Caco-2 (cell line): ENCODE results near the gene KLHL17. TPM values are rescaled to one million over a fixed set of nuclear protein-coding genes. Genes with fewer than 3 reads are reported as not detected.

Source experiments
- BruUV-seq: library from RNA; stranded (reverse); fragments of 400-500 nt; replicated peaks from 2 replicates; lab custom pipeline; 2021; lab: Mats Ljungman, UMichigan
- CTCF ChIA-PET: fragments of 300-600 bp; sonication (Branson Sonifier 250); formaldehyde crosslinking; loops from one replicate; lab custom pipeline; 2022; ENCODE audit warnings: antibody characterized with exemption; lab: Charles Lee
- POLR2A ChIA-PET: fragments of 300-600 bp; sonication (Branson Sonifier 250); formaldehyde crosslinking; loops from one replicate; lab custom pipeline; 2022; ENCODE audit warnings: antibody characterized with exemption; lab: Charles Lee
- DNase-seq, 2 experiments: peaks; one replicate each; pipeline versions ENCODE4 v3.0.0 to v3.0.0-alpha.2; 2020 to 2022
- H3K27me3 ChIP-seq: replicated peaks from 2 replicates; pipeline ENCODE4 v1.6.0; 2011; ENCODE audit warnings: low read length; ENCODE audit not compliant: control insufficient read depth, insufficient read depth
- H3K36me3 ChIP-seq: 2 replicates; pipeline ENCODE4 v1.5.1; 2011; ENCODE audit warnings: low read length; ENCODE audit not compliant: control insufficient read depth, insufficient read depth
- H3K4me1 ChIP-seq: fragments of 250-450 bp; sonication (Bioruptor Pico); 2 replicates; pipeline ENCODE4 v1.5.1; 2020; ENCODE audit warnings: mild to moderate bottlenecking
- H3K4me3 ChIP-seq: 2 replicates; pipeline ENCODE4 v1.5.1; 2011; ENCODE audit warnings: low read depth, mild to moderate bottlenecking, control low read depth, low read length
- H3K9me3 ChIP-seq: fragments of 250-450 bp; sonication (Bioruptor Pico); 2 replicates; pipeline ENCODE4 v1.5.1; 2020; ENCODE audit warnings: mild to moderate bottlenecking, moderate library complexity
- H3K27ac Mint-ChIP-seq: one replicate; pipeline ENCODE4 v1.8.0; 2022; ENCODE audit warnings: mixed read lengths; ENCODE audit not compliant: unreplicated experiment
- H3K27me3 Mint-ChIP-seq: one replicate; pipeline ENCODE4 v1.8.0; 2022; ENCODE audit warnings: mixed read lengths; ENCODE audit not compliant: insufficient read depth, unreplicated experiment
- H3K36me3 Mint-ChIP-seq: one replicate; pipeline ENCODE4 v1.8.0; 2022; ENCODE audit warnings: mild to moderate bottlenecking, mixed read lengths; ENCODE audit not compliant: insufficient read depth, unreplicated experiment
- H3K4me1 Mint-ChIP-seq: one replicate; pipeline ENCODE4 v1.8.0; 2022; ENCODE audit warnings: low read depth, mixed read lengths; ENCODE audit not compliant: unreplicated experiment
- H3K4me3 Mint-ChIP-seq: one replicate; pipeline ENCODE4 v1.8.0; 2022; ENCODE audit warnings: mild to moderate bottlenecking, moderate library complexity, mixed read lengths; ENCODE audit not compliant: unreplicated experiment
- H3K9me3 Mint-ChIP-seq: one replicate; pipeline ENCODE4 v1.8.0; 2022; ENCODE audit warnings: mixed read lengths; ENCODE audit not compliant: unreplicated experiment
- CTCF ChIP-seq, 2 experiments: fragments of 200-600 bp in 1 of 2; IDR thresholded peaks; 1 replicate in 1 of 2; 2 replicates in 1 of 2; pipeline versions ENCODE4 v1.5.1 to v1.8.0; 2011 to 2022; ENCODE audit warnings: antibody characterized with exemption in 1 of 2, control low read depth in 1 of 2, inconsistent platforms in 1 of 2, low read depth in 1 of 2, low read length in 1 of 2, mild to moderate bottlenecking in 1 of 2, moderate library complexity in 1 of 2; ENCODE audit not compliant: insufficient read depth in 1 of 2, severe bottlenecking in 1 of 2, unreplicated experiment in 1 of 2
- intact Hi-C: fragments of 100-400 bp; cut with micrococcal nuclease; formaldehyde crosslinking; loops from one replicate; pipeline ENCODE4 v1.10.0; 2022; ENCODE audit not compliant: unreplicated experiment
- total RNA-seq: library from RNA; stranded (reverse); gene quantifications from 2 replicates; pipeline ENCODE4 v1.2.3, GENCODE V29; 2022

KLHL17 gene
- total RNA-seq, 1 experiment from 2014 or later = 33.1 TPM

GRCh38 chr1:997993-998744 lies 37.8 kb downstream of the KLHL17 start:
- H3K36me3 ChIP-seq = no peaks in the 10 kb centered on the region
- ChIA-PET CTCF (interaction anchor here (0.6 kb wide), 1 partner anchor 22 kb away, joined by 3 read pairs; no protein-coding TSS in a partner anchor), POLR2A (interaction anchor here (0.5 kb wide), 1 partner anchor 320 kb away, joined by 4 read pairs; no protein-coding TSS in a partner anchor)
- Mint-ChIP-seq H3K27ac (no peak overlapping the region), H3K36me3 (peaks cover 40% of the 10 kb centered on the region), H3K4me1 (no peaks in the 10 kb centered on the region), H3K4me3 (peak overlapping the region; percentile 79), H3K9me3 (no peaks in the 10 kb centered on the region), H3K27me3 (no peaks in the 10 kb centered on the region)
- peak in 1 of 2 experiments; percentile 59 for DNase-seq
- H3K27me3 ChIP-seq = no peaks in the 10 kb centered on the region
- peaks cover 25% of the 10 kb centered on the region for H3K4me1 ChIP-seq
- no peaks in the 10 kb centered on the region for H3K9me3 ChIP-seq
- no TSS peak for BruUV-seq
- no peak for TF ChIP-seq CTCF (IDR thresholded peaks at IDR 0.05; ENCODE audit: insufficient read depth in 1 of 2, low read depth in 1 of 2, low read length in 1 of 2, severe bottlenecking in 1 of 2, unreplicated experiment in 1 of 2)
- peak overlapping the region; percentile 87 for H3K4me3 ChIP-seq
- intact Hi-C loops = loop anchor here (5.0 kb wide), 1 partner anchor 74 kb away; the partner anchor contains the start of gene RNF223

GRCh38 chr1:998745-998994 lies 38.3 kb downstream of the KLHL17 start:
- ChIA-PET CTCF (interaction anchor here (0.6 kb wide), 1 partner anchor 22 kb away, joined by 3 read pairs; no protein-coding TSS in a partner anchor), POLR2A (no interaction called here)
- Mint-ChIP-seq H3K36me3 (peaks cover 43% of the 10 kb centered on the region), H3K9me3 (no peaks in the 10 kb centered on the region), H3K27me3 (no peaks in the 10 kb centered on the region), H3K27ac (no peak overlapping the region), H3K4me3 (peak overlapping the region; percentile 79), H3K4me1 (no peaks in the 10 kb centered on the region)
- BruUV-seq = no TSS peak
- Histone ChIP-seq H3K9me3 (no peaks in the 10 kb centered on the region), H3K27me3 (no peaks in the 10 kb centered on the region), H3K36me3 (no peaks in the 10 kb centered on the region), H3K4me3 (peak overlapping the region; percentile 87), H3K4me1 (peaks cover 28% of the 10 kb centered on the region)
- no peak for DNase-seq
- intact Hi-C loops = loop anchor here (5.0 kb wide), 1 partner anchor 74 kb away; the partner anchor contains the start of gene RNF223
- no peak for TF ChIP-seq CTCF (IDR thresholded peaks at IDR 0.05; ENCODE audit: insufficient read depth in 1 of 2, low read depth in 1 of 2, low read length in 1 of 2, severe bottlenecking in 1 of 2, unreplicated experiment in 1 of 2)

- no peaks in the 10 kb centered on the region for H3K27me3 Mint-ChIP-seq
- no peaks in the 10 kb centered on the region for H3K9me3 Mint-ChIP-seq
- peaks cover 43% of the 10 kb centered on the region for H3K36me3 Mint-ChIP-seq
- intact Hi-C loops = loop anchor here (5.0 kb wide), 1 partner anchor 73 kb away; the partner anchor contains the start of gene RNF223
- BruUV-seq = no TSS peak
- DNase-seq = peak in 1 of 2 experiments; percentile 66
- peak overlapping the region; percentile 87 for H3K4me3 ChIP-seq
- POLR2A ChIA-PET = interaction anchor here (3.0 kb wide), 1 partner anchor 20 kb away, joined by 16 read pairs; the partner anchor contains the start of gene AGRN
- no peaks in the 10 kb centered on the region for H3K9me3 ChIP-seq
- H3K27me3 ChIP-seq = no peaks in the 10 kb centered on the region
- CTCF ChIA-PET = no interaction called here
- no peaks in the 10 kb centered on the region for H3K4me1 Mint-ChIP-seq
- peaks cover 33% of the 10 kb centered on the region for H3K4me1 ChIP-seq
- no peak for TF ChIP-seq CTCF (IDR thresholded peaks at IDR 0.05; ENCODE audit: insufficient read depth in 1 of 2, low read depth in 1 of 2, low read length in 1 of 2, severe bottlenecking in 1 of 2, unreplicated experiment in 1 of 2)
- no peak overlapping the region for H3K27ac Mint-ChIP-seq
- H3K36me3 ChIP-seq = no peaks in the 10 kb centered on the region
- peak overlapping the region; percentile 79 for H3K4me3 Mint-ChIP-seq
Observed at GRCh38 chr1:998995-999724, 38.8 kb downstream of the KLHL17 start.
